Motor neuron (in vitro differentiated cells): ENCODE results near the gene WWOX. TPM values are rescaled to one million over a fixed set of nuclear protein-coding genes. Genes with fewer than 3 reads are reported as not detected.

Experiments
- ATAC-seq, 8 experiments: fragments of 200-7000 bp; cut with Tn5 transposase; replicated peaks in 6 of 8; 2 replicates each; pipeline ENCODE4 v1.8.0; 2021; ENCODE audit warnings: mild to moderate bottlenecking in 8 of 8, moderate library complexity in 8 of 8
- H3K27ac ChIP-seq, 2 donors: fragments of 250-450 bp; sonication (Bioruptor Pico); 2 replicates each; pipeline ENCODE4 v1.9.0; 2021; ENCODE audit warnings: antibody characterized with exemption in 2 of 2, mild to moderate bottlenecking in 2 of 2, moderate library complexity in 1 of 2
- H3K4me1 ChIP-seq, 2 donors: fragments of 250-450 bp; sonication (Bioruptor Pico); replicated peaks in 1 of 2; 2 replicates each; pipeline ENCODE4 v1.6.1; 2021; ENCODE audit warnings: antibody characterized with exemption in 2 of 2, mild to moderate bottlenecking in 2 of 2, moderate library complexity in 1 of 2
- H3K4me3 ChIP-seq, 5 donors: fragments of 250-450 bp; sonication (Bioruptor Pico); 2 replicates each; pipeline ENCODE4 v1.9.0; 2021; ENCODE audit warnings: antibody characterized with exemption in 5 of 5, mild to moderate bottlenecking in 5 of 5, moderate library complexity in 4 of 5
- WGBS, 10 experiments: fragments of 450-650 bp; shearing (Covaris generic); methylation state at CpG; one replicate each; pipeline ENCODE4 v1.0.0; 2022; 5-methylcytosine and 5-hydroxymethylcytosine counted together
- in situ Hi-C, 9 experiments: fragments of 400-800 bp; cut with MboI; loops; one replicate each; pipeline ENCODE4 v1.15.0; 2021; ENCODE audit warnings: low sequenced_read_pairs in 9 of 9, low pct_unique_long_range_greater_than_20kb in 2 of 9; ENCODE audit not compliant: unreplicated experiment in 9 of 9
- total RNA-seq, 8 experiments: library from RNA; unstranded; fragments of 300-600 nt; gene quantifications; 2 replicates each; pipeline versions ENCODE4 v1.2.3 to v1.2.4, GENCODE V29; 2022

The WWOX gene
- total RNA-seq, 8 experiments from 2014 or later, result 10.3 to 27.8 (median 12.3) TPM

DNA sequence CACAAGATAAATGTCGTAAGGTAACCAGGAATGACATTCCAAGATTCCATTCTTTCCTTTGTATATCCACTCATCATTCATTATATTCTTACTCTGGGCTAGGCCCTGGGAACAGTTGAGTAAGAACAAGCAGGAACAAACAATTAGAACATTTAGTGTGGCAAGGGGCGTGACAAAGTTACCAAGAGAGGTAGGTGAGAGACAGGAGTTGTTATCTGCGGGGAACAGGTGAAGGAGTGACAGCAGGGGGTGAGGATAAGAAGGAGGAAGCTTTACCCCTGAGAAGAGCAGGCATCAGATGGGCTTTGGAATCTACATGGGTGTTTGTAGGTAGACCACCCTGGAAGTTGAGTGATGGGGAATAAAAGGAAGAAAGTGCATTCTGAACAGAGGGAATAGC is 568.9 kb downstream of the WWOX start:
- no peak overlapping the region for H3K27ac ChIP-seq
- WGBS, 10 experiments, result 40 to 100% (median 95%) methylated on average over 1 to 3 of the region's 3 CpGs; no CpG with 5 or more reads in 2 of the 10 experiments
- no peak overlapping the region for H3K4me3 ChIP-seq
- ATAC-seq, result no peak
- in situ Hi-C loops, result no loop called here
- H3K4me1 ChIP-seq, result peaks cover 26 to 30% of the 10 kb centered on the region in 2 donors

DNA sequence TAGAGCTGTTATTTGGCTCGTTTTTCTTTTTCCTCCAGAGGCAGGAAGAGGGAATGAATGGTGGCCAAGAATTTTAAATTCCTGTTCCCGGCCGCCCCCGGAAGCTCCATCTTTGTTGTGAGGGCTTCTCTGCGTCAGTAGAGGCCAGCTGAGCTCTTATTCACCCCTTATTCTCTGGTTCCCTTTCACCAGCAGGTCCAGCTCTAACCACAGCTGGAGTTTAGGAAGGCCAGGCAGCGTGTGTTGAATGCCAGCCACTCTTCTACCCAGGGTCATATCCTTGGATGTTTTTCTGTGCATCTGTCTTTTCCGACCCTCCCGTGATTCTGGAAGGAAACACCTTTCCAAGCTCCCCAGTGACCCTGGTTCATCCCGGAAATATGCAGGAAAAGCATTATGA is 570.5 kb downstream of the WWOX start:
- peaks cover 18 to 23% of the 10 kb centered on the region in 2 donors for H3K4me1 ChIP-seq
- no peak overlapping the region for H3K27ac ChIP-seq
- ATAC-seq, result no peak
- in situ Hi-C loops, result no loop called here
- H3K4me3 ChIP-seq, result no peak overlapping the region
- 0 to 91% (median 73%) methylated on average over 1 to 8 of the region's 9 CpGs; no CpG with 5 or more reads in 1 of the 10 experiments for WGBS, 10 experiments

DNA sequence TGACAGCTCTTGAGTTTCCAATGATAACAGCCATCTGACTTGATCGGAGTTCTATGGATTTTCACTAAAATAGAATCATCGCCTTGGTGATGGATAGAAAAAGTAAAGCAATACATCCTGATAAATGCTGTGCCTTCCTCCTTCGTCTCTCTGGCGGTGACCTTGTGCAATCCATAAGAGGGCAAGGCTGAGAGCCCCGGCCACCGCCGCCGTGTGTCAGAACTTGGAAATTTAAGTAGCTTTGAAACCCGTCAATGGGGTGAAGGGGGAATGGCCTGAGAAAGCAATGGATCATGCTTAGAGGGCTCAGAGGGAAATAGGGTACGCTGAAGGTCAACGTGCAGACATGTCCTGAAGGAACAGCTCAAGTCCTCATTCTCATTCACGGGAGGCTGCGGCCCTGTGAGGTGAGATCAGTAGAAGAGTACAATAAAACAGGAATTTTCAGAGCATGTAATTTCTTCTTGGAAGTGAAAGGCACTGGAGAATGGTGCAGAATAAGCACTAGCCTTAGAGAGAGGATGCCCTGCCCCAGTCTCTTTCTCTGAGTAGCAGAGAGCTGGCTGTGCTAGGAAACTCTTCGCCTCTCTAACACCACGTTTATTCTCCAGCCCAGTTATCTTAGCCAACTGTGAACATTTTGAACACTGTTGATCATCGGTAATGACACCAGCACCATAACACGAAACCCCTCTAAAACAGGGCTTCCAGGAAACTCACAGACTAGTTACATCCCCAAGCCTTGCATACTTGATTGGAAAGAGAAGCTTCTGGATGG is 573.5 kb downstream of the WWOX start:
- WGBS, 10 experiments, result 42 to 100% (median 74%) methylated on average over 2 to 12 of the region's 17 CpGs
- peak in 3 of 8 experiments; percentile 16 to 71 (median 26) for ATAC-seq
- Histone ChIP-seq H3K4me1 (peaks cover 24% of the 10 kb centered on the region in 2 donors), H3K27ac (no peak overlapping the region), H3K4me3 (no peak overlapping the region)
- in situ Hi-C loops, result no loop called here

DNA sequence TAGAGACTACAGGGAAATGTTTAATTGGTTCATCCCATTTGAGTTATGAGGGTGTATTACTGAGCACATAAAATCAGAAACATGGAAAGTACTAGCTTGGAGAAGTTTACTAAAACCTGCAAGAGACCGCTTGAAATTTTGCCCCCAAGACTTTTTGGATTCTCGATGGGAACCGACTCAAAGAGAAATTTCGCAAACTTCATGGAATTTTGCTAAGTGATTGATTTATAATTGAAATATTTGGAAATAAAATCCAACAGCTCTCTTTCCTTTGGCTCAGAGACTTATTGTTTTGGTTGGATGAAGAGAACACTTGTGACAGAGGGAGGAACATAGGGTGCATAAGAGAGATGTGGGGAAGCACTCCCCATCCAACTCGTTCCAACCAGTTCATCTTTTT is 574.4 kb downstream of the WWOX start:
- peaks cover 24% of the 10 kb centered on the region in 2 donors for H3K4me1 ChIP-seq
- no peak overlapping the region for H3K4me3 ChIP-seq
- in situ Hi-C loops, result no loop called here
- no peak overlapping the region for H3K27ac ChIP-seq
- 3 to 100% (median 96%) methylated on average over 1 to 5 of the region's 5 CpGs; no CpG with 5 or more reads in 1 of the 10 experiments for WGBS, 10 experiments
- ATAC-seq, result no peak

DNA sequence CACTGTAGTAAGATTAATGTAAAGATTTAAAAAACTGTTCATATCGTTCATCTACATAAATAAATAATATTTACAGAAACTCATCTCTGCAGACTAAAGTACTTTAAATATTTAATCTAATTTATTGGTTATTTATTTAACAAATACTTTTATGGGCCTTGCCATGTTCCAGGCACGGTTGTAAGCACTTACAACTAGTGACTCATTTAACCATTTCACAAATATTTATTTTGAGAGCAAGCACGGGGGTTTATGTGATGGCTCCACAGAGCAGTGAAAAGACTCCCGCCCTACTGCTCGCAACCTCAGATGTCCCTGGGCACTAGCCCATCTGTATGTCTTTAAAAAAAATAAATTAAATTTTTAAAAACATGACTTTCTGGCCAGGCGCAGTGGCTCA is 575.9 kb downstream of the WWOX start:
- in situ Hi-C loops, result no loop called here
- 54 to 100% (median 76%) methylated on average over 2 to 6 of the region's 6 CpGs for WGBS, 10 experiments
- ATAC-seq, result peak in 1 of 8 experiments; percentile 71
- no peak overlapping the region for H3K4me3 ChIP-seq
- H3K27ac ChIP-seq, result no peak overlapping the region
- peaks cover 19 to 24% of the 10 kb centered on the region in 2 donors for H3K4me1 ChIP-seq

DNA sequence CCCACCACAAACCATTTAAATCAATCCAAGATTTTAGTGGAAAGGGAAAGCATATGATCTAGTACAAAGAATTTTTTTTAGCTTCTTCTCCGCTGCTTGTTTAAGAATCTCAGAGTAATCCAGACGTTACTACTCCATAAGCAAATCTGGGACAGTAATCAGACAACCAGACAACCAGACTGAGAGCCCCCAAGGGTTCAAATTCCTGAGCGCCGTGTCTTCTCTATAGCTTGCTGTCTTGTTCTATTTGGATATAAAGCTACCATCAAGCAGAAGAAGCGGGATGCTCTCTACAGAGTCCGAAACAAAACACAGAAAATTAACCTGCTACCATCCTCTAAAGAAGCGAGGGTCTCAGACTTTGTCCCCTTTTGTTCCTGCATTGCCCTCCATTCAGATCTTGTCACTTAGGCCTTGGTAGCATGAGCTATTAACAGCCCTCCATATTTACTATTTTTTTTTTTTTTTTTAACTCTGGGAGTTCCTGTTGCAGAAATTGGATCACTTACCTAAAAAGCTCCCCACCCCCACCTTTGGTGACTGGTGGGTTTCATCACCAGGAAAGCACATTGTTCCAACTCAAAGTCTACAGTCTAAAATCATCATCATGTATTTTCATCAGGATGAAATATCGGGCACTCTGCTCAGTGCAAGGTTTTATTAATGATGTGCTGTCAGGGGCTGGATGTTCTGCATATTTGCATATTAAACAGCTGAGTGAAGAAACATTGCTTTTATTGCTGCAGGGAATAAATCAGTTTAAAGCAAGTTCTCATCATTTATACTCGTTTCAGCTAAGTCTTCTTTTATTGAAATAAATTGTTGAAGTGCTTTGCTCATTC is 576.7 kb downstream of the WWOX start:
- Histone ChIP-seq H3K4me1 (peaks cover 19 to 24% of the 10 kb centered on the region in 2 donors), H3K4me3 (no peak overlapping the region), H3K27ac (no peak overlapping the region)
- 45 to 83% (median 73%) methylated on average over 3 to 9 of the region's 9 CpGs for WGBS, 10 experiments
- in situ Hi-C loops, result no loop called here
- peak in 4 of 8 experiments; percentile 54 to 73 (median 58) for ATAC-seq

DNA sequence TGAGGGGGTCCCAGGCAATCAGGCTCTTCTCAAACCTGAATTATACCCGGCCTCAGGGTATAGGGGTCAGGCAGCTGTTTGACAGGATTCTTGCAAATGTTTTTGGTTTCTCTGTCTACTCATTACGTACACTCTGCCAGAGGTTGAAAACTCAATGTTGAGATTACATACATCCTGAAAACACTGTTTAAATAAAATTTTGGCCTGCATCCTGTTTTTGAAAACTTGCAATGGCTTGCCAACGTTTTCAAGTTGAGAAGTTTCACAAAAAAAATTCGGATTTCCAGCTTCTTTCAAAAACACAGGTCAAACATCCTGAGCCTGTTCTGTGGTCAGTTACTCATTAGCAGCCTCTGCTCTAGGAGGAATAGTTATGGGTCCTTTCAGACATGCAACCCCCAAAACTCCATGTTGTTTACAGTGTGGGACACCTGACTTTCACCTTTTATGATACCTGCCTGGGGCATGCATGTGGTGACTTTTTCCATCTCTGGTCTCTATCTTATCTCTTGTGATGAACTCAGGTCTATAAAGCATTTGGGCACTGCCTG is 577.8 kb downstream of the WWOX start:
- Histone ChIP-seq H3K4me1 (peaks cover 22 to 23% of the 10 kb centered on the region in 2 donors), H3K27ac (no peak overlapping the region), H3K4me3 (no peak overlapping the region)
- in situ Hi-C loops, result no loop called here
- 0 to 57% (median 34%) methylated on average over 2 to 4 of the region's 4 CpGs; no CpG with 5 or more reads in 4 of the 10 experiments for WGBS, 10 experiments
- ATAC-seq, result no peak

DNA sequence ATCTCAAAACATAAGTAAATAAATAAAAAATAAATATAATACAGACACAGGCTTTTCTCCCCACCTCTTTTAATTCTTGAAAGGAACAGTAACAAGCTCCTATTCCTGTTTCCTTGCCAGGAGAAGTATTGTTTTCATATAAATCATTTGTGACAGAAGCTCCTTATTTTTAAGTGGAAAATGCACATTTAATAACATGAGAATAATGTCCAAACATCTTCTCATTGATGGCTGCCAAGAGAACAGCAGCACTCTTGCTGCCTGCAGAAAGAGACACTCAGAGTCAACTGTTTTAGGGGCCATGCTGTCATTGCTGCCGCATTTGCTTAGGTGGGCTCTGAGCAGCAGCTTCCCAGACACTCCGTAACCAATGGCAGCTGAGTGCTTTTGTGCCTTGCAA is 580.1 kb downstream of the WWOX start:
- in situ Hi-C loops, result no loop called here
- Histone ChIP-seq H3K4me3 (no peak overlapping the region), H3K4me1 (peaks cover 10 to 12% of the 10 kb centered on the region in 2 donors), H3K27ac (no peak overlapping the region)
- no peak for ATAC-seq
- 83 to 100% (median 100%) methylated on average over 1 to 2 of the region's 2 CpGs; no CpG with 5 or more reads in 5 of the 10 experiments for WGBS, 10 experiments

DNA sequence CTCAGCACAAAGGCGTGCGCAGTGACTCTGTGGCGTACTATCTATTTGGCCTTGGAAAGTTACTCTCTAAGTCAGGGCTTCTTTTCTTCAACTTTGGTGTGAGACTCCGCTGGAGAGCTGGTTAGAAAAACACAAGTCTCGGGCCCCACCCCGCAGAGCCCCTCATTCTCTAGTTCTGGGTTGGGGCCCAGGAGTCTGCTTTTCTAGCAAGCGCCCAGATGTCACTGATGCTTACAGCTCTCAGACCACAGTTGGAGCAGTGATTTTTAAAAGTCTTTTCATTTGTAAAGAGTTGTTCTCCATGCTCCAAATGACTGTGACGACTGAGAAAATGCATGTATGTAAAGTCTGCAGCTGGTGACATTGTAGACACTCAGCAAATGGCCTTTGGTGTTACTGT is 582.3 kb downstream of the WWOX start:
- Histone ChIP-seq H3K27ac (no peak overlapping the region), H3K4me1 (peaks cover 4 to 5% of the 10 kb centered on the region in 2 donors), H3K4me3 (no peak overlapping the region)
- in situ Hi-C loops, result no loop called here
- WGBS, 10 experiments, result 53 to 100% (median 81%) methylated on average over 1 to 5 of the region's 8 CpGs; no CpG with 5 or more reads in 2 of the 10 experiments
- no peak for ATAC-seq

DNA sequence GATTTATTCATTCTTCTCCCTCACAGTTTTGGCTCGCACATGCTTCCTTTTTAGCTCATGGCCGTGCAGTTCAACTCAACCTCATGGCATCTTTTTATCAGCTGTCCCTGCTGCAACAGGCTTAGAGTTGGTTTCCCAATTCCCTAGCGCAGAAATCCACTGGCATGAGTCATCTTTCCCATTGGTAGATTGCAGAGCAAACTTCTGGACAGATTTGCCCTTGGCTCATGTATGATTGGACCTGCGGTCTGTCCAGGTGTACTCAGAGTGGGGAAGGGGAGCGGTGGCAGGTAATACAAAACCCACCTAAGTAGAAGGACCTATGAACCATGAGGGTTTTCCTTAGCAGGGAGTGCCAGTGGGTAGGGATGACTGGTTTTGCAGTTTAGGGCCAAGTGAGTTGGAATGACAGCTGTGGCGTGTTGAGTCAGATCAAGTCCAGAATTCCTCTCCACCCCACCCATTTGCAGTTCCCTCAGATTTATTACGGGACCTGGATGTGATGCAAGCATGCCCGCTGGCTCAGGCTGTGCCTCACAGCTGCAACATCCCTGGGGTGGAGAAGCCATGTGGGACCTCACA is 584.7 kb downstream of the WWOX start:
- peak in 3 of 8 experiments; percentile 79 to 85 (median 84) for ATAC-seq
- Histone ChIP-seq H3K4me1 (peaks cover 10 to 12% of the 10 kb centered on the region in 2 donors), H3K4me3 (no peak overlapping the region), H3K27ac (no peak overlapping the region)
- in situ Hi-C loops, result no loop called here
- WGBS, 10 experiments, result 20 to 100% (median 96%) methylated on average over 1 to 7 of the region's 8 CpGs; no CpG with 5 or more reads in 4 of the 10 experiments

DNA sequence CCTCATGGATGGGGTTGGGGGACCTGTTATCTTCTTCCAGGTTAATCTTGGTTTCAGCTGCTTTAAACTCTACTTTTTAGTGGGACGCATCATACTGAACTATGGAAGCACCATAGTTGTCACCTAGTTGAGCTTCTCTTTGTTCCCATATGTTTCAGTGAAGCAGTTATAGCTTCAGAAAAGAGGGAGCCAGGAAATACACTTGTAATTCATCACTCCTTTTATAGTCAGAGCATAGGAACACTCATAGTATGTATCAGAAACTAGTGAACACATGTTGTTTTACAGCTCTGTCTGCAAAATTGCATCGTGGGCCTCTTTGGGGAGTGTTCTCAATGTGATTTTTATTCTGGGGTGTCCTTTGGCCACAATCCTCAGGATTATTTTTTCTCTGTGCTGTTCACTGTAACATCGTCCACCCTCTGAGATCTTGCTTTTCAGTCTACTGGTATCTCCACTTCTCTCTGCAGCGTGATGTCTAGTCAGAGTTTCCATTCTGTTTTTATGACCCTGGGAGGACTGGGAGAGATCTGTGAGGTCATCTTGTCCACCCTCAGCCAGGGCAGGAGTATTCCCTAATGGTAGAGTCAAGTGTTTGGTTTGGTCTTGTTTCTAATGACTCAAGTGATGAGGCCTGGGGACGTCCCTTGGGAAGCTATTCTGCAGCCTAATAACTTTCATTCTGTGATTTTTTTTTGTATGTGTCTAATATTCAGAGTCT is 585.4 kb downstream of the WWOX start:
- ATAC-seq, result peak in 6 of 8 experiments; percentile 4 to 83 (median 78)
- 0 to 93% (median 83%) methylated on average over 1 to 5 of the region's 5 CpGs; no CpG with 5 or more reads in 4 of the 10 experiments for WGBS, 10 experiments
- in situ Hi-C loops, result no loop called here

DNA sequence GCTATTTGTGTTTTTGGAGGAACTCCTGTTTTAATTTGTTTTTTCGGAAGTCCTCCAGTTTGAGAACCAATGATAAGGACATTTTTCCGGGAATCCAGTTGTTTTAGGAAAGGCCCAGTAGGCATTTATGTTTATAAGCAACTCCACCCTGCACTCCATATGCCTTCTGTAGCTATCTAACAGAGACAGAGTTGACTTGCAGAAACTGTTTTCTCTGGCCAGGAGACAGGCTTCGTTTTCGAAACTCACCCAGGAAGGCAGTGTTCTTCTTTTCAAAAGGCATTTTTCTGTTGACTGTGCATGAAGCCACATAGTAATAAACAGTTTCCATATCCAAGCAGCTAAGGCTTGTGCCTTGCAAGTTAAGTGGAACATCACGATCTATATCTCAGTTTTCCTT is 587.1 kb downstream of the WWOX start:
- no peak overlapping the region for H3K4me3 ChIP-seq
- WGBS, 10 experiments, result 4 to 100% (median 83%) methylated on average over 2 to 4 of the region's 5 CpGs; no CpG with 5 or more reads in 2 of the 10 experiments
- in situ Hi-C loops, result no loop called here
- no peak overlapping the region for H3K27ac ChIP-seq
- ATAC-seq, result peak in 3 of 8 experiments; percentile 10 to 64 (median 57)
- H3K4me1 ChIP-seq, result peaks cover 8 to 12% of the 10 kb centered on the region in 2 donors

More for the DNA sequence above, 585.4 kb downstream of the WWOX start:
- Histone ChIP-seq H3K4me1 (peaks cover 10 to 12% of the 10 kb centered on the region in 2 donors), H3K4me3 (no peak overlapping the region), H3K27ac (no peak overlapping the region)
